K562 (cell line): ENCODE results near the gene ARID3B. TPM values are rescaled to one million over a fixed set of nuclear protein-coding genes. Genes with fewer than 3 reads are reported as not detected.

ENCODE experiments used
- BCL6 ChIP-seq: fragments of 250-450 bp; sonication (Bioruptor Pico); IDR thresholded peaks from 2 replicates; pipeline ENCODE4 v1.4.0; 2020
- L3MBTL2 ChIP-seq: fragments of 450-650 bp; IDR thresholded peaks from 2 replicates; pipeline ENCODE4 v1.6.1; 2016; ENCODE audit warnings: mild to moderate bottlenecking, moderate library complexity
- MCM5 ChIP-seq: fragments of 450-650 bp; IDR thresholded peaks from 2 replicates; pipeline ENCODE4 v1.6.1; 2016; ENCODE audit warnings: low read depth
- POLR2A ChIP-seq: fragments of 450-650 bp; conservative IDR thresholded peaks from 2 replicates; pipeline ENCODE4 v1.6.1; 2016
- RBBP5 ChIP-seq: fragments of 200-600 bp; sonication (generic); IDR thresholded peaks from 2 replicates; pipeline ENCODE4 v1.6.1; 2012; ENCODE audit warnings: borderline replicate concordance, mild to moderate bottlenecking, low read length, control low read depth, inconsistent platforms; ENCODE audit not compliant: insufficient read depth, poor library complexity, severe bottlenecking
- RCOR1 ChIP-seq, 2 experiments: IDR thresholded peaks; 2 replicates each; pipeline ENCODE4 v1.6.1; 2012; ENCODE audit warnings: low read depth in 2 of 2, low read length in 2 of 2, borderline replicate concordance in 1 of 2, improper control_type of control experiment in 1 of 2
- polyA plus RNA-seq, 8 experiments: library from polyadenylated mRNA; depleted of rRNA in 4 of 8; stranded (reverse) in 5 of 8; unstranded in 3 of 8; fragments of >200 nt; fragmentation: Nextera tagmentation in 2 of 8; fragmentation: Illumina TruSeq in 1 of 8; extraction: Ambion mirVana in 2 of 8; extraction: Trizol in 1 of 8; gene quantifications; 2 replicates each; pipeline versions ENCODE4 v1.2.1 to v1.2.3, GENCODE V29; 2011 to 2014; ENCODE audit warnings: inconsistent platforms in 1 of 8, missing spikeins in 1 of 8
- total RNA-seq, 7 experiments: library from RNA; depleted of rRNA in 6 of 7; stranded (reverse); fragments of >200 nt in 6 of 7; fragmentation: Illumina TruSeq in 2 of 7; extraction: Trizol in 2 of 7; gene quantifications; 2 replicates each; pipeline versions ENCODE4 v1.2.1 to v1.2.3, GENCODE V29; 2011 to 2021; ENCODE audit warnings: low replicate concordance in 1 of 7
- TF ChIP-seq, protein P1 (sequence below), 2 experiments: fragments of 450-650 bp; IDR thresholded peaks; 2 replicates each; pipeline ENCODE4 v1.6.1; 2016; ENCODE audit warnings: mild to moderate bottlenecking in 2 of 2, borderline replicate concordance in 1 of 2, low read depth in 1 of 2, moderate library complexity in 1 of 2

The ARID3B gene
- total and polyA plus RNA-seq, 9 of the 15 experiments (the other 6 are each of a cell fraction or from before 2014, with no cell fraction given), result 0.32 to 15.1 (median 7.1) TPM

- TF ChIP-seq, protein P1, sequence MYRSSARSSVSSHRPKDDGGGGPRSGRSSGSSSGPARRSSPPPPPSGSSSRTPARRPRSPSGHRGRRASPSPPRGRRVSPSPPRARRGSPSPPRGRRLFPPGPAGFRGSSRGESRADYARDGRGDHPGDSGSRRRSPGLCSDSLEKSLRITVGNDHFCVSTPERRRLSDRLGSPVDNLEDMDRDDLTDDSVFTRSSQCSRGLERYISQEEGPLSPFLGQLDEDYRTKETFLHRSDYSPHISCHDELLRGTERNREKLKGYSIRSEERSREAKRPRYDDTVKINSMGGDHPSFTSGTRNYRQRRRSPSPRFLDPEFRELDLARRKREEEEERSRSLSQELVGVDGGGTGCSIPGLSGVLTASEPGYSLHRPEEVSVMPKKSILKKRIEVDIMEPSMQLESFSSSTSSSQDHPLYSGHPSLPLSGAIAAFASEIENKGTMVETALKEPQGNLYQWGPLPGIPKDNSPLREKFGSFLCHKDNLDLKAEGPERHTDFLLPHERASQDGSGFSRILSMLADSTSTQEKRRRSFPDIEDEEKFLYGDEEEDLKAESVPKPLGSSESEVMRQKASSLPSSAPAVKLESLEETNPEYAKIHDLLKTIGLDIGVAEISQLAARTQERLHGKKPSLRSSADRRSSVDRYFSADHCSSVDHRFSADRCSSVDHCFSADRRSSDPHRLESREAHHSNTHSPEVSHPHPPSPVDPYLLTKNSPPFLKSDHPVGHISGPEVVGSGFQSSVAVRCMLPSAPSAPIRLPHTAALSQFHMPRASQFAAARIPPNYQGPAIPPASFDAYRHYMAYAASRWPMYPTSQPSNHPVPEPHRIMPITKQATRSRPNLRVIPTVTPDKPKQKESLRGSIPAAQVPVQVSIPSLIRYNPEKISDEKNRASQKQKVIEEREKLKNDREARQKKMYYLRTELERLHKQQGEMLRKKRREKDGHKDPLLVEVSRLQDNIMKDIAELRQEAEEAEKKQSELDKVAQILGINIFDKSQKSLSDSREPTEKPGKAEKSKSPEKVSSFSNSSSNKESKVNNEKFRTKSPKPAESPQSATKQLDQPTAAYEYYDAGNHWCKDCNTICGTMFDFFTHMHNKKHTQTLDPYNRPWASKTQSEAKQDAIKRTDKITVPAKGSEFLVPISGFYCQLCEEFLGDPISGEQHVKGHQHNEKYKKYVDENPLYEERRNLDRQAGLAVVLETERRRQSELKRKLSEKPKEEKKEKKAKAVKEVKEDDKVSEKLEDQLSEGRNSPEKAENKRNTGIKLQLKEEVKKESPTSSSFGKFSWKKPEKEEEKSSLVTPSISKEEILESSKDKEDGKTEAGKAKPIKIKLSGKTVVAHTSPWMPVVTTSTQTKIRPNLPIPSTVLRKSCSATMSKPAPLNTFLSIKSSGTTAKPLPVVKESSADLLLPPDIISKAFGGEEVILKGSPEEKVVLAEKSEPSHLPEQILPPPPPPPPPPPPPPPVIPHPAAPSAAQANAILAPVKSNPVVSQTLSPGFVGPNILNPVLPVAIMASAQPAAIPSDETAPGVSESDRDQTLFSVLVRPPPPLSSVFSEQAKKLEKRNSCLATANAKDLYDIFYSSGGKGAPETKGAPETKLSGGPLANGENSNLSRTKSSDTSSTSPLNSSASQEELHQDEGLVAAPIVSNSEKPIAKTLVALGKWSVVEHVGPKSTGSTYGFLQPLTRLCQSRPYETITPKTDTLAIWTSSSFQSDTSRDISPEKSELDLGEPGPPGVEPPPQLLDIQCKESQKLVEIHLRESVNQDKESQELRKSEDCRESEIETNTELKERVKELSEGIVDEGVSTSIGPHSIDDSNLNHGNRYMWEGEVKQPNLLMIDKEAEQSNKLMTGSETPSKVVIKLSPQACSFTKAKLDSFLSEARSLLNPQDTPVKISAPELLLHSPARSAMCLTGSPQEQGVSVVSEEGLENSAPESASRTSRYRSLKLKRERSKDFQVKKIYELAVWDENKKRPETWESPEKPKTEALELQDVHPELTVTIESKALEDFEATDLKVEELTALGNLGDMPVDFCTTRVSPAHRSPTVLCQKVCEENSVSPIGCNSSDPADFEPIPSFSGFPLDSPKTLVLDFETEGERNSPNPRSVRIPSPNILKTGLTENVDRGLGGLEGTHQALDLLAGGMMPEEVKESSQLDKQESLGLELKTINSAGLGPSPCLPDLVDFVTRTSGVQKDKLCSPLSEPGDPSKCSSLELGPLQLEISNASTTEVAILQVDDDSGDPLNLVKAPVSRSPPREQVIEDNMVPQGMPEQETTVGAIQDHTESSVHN (IDR thresholded peaks at IDR 0.05; ENCODE audit: borderline replicate concordance in 1 of 2, low read depth in 1 of 2), result no peak
- no peak for TF ChIP-seq RBBP5
- TF ChIP-seq MCM5, result no peak
- TF ChIP-seq RCOR1 (IDR thresholded peaks at IDR 0.05; ENCODE audit: borderline replicate concordance in 1 of 2, low read depth in 2 of 2, low read length in 2 of 2), result 0 out of 4 replicates have a peak, but pooled peaks of 1 of the 2 experiments have one; percentile 38
- TF ChIP-seq BCL6 (CRISPR knock-in tag), result no peak
- no peak for TF ChIP-seq POLR2A
- no peak for TF ChIP-seq L3MBTL2
Measured at GRCh38 chr15:74643665-74644204, 102.7 kb downstream of the ARID3B start (continued).
